Stimulated activated CD8-positive, alpha-beta memory T cell treated with anti-CD3 and anti-CD28 coated beads, Interleukin-12 subunit alpha, Interleukin-12 subunit beta, amount 100 ng/mL, for 24 hours (primary cell): Measurements from ENCODE around the gene WRNIP1.

ENCODE experiments used
- DNase-seq: peaks from one replicate; pipeline ENCODE4 v3.0.0-alpha.2; 2020; ENCODE audit errors: extremely low read depth

The WRNIP1 gene

DNA sequence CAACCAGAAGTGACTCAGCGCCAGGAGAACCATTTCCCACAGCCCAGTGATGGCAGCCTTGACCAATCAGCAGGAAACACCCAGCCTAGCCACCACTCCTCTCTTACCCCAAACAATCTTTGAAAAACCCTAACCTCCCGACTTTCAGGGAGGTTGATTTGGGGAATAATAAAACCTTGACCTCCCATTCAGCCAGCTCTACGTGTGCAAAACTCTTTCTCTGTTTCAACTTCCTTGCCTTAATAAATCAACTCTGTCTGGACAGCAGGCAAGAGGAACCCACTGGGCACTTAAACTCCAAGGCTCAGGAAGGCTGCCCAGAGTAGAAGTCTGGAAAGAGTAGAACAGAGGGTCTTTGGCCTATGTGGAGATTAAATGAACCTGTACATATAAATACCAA lies 41.5 kb downstream of the WRNIP1 start:
- no peak for DNase-seq

DNA sequence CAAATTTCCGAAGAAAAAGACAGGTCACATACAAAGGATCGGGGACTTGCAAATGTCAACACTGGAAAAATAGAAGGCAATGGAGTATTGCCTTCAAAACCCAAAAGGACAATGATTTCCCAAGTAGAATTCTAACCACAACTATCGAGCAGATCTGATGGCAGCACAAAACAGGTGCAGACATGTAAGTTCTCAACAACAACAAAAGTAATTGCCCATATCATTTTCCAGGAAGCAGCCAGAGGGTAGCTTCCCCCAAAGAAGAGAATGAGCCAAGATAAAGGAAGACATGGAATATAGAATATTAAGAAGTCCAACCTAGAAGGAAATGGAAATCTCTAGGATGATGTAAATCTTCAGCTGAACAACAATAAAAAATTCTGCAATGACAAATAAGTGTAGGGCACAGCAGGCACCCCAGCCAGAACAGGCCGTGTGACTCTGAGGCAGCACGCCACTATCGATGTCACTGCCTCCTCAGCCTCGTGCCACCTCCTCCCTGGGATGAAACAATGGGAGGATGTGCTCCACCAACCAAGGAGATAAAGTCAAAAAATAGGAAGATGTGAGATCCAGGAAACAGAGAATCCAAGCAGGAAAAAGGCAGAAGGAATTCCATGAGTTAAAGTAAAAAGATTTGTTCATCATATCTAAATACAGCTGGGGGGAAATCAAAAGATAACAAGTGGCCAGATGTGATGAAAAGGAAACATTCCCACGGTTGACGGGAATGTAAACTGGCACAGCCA lies 42.3 kb downstream of the WRNIP1 start:
- no peak for DNase-seq

DNA sequence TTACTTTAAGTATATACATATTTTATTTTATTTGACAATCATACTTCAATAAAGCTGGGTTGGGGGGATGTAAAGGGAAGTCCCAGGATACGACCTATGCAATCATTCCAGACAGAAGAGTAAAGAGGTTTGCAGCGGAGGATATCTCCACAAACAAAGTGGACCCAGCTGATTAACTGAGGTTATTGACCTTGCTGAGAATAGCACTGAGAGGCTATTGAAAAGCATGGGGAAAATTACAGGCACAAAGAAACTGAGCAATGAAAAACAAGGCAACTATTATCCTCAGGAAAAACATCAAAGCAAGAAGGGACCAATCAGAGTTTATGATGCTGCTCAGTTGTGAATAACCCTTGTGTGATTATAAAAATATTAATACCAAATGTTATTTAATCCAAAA lies 43.8 kb downstream of the WRNIP1 start:
- no peak for DNase-seq

DNA sequence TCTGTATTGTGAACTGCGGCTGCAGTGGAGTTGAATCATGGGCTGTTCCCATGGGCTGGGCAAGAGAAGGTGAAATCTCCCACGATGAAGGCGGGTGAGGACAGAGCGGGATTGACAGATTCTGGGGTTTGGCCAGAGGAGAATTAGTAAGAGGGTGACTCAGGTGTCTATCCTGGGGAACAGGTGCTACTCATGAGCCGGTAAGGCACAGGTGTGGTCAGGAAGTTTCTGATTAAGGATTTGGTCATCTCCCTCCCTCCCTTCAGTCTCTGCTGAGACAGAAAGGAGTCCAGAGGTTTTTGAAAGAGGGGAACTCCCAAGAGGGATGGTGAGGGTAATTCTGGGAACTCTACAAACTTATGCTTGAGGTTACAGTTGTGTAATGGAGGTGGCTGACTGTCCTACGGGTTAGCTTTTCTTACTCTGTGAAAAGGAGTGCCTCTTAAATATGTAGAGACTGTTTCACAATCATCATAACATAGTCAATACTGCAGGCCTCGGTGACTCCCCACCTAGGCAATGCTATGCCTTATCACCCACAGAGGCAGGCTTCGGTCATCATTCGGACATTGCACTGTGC lies 45.0 kb downstream of the WRNIP1 start:
- DNase-seq = no peak

DNA sequence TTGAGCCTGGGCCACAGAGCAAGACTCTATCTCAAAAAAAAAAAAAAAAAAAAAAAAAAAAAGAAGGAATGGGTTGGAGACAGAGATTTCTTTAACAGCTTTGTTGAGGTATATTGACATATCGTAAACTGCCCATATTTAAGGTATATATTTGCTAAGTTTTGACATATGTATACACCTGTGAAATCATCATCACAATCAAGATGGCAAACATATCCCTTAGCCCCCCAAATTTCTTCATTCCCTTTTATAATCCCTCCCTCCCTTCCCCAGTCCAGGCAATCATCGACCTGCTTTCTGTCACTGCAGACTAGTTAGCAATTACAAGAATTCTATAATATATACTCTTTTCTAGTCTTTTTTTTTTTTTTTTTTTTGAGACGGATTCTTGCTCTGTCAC lies 47.5 kb downstream of the WRNIP1 start:
- no peak for DNase-seq

DNA sequence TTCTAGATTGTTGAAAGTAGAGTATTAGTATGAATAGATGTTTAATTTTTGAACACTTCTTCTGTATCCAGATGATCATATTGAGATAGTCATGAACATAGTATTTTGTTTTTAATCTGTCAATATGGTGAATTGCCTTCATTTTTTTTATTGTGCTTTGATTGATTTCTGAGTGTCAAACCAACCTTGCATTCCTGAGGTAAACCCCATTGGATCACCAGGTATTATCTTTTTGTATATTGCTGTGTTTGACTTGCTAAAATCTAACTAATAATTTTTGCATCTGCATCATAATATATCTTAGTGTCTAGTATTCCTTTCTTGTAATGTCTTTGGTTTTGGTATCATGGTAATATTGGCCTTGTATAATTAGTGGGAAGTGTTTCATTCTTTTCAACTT lies 51.0 kb downstream of the WRNIP1 start:
- no peak for DNase-seq

DNA sequence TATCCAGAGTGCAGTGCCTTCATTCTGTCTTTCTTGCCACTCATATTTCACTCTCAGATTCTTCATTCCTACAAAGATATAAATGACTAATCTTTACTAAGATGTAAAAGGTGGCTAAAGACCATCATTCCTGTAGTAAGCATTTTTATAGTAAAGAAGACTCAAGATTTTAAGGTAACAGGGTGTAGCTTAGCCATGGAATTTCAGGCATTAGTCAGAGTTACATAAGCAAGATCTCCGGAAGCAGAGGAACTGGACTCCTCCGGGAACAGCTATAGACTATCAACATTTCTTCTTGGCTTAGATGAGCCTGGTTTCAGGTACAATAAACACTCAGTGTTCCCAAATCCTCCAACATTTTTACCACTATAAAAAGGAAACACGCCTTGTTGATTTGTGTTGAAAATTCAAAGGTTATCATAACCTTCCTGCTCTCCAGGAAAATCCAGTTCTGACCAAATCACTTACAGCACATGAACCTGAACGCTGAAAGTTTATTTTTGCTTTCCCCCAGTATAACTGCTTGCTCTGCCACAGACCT lies 52.8 kb downstream of the WRNIP1 start:
- DNase-seq = no peak

DNA sequence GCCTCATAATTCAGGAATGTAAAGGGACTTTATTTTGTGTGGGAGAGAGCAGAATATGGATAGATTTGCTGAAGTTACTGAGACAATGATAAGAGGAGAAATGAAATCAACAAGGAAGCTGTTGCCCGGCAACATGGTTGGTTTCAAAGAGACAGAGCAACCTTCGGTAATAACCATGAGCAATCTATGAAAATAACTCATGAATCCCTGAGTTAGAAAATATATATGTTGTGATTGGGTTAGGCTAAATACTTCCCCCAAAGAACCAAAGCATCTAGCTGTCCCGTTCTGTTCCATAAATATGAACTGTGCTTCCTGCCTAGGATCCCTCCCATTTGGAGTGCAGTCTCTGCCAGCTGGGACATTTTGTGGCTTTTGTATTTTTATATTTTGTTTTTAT lies 53.4 kb downstream of the WRNIP1 start:
- DNase-seq = no peak

DNA sequence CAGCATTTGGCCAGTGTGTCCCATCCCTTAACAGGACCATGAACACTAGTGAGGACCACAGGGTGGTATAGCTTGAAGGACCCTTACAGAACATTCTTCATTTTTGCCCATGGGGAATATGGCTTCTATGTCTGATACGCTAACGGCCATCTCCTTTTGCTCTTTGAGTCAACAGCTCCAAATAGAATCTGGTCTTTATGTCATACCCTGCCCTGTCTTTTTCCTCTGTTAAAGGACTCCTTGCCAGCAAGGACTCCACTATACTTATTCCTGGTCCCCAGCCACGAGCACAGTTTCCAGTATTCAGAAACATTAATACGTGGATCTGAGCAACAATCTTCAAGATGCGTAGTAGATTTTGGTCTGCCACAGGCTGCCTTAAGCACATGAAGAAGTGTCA lies 53.9 kb downstream of the WRNIP1 start:
- DNase-seq = no peak

DNA sequence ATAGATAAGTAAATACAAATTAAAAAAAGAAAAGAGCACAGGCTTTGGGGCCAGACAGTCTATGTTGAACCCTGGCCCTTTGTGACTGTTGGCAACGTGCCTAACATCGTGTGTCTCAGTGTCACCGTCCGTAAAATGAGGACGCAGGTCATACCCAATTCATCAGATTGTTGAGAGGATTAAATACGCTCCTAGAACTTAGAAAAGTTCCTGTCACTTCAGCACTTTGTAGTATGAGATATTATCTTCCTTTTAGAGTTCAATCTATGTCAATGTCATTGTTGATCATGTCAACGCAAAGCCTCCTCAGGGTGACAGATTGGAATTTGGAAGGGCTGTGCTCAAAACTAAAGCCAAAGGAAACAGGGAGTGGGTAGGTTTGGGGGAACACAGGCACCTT lies 54.8 kb downstream of the WRNIP1 start:
- DNase-seq = no peak

DNA sequence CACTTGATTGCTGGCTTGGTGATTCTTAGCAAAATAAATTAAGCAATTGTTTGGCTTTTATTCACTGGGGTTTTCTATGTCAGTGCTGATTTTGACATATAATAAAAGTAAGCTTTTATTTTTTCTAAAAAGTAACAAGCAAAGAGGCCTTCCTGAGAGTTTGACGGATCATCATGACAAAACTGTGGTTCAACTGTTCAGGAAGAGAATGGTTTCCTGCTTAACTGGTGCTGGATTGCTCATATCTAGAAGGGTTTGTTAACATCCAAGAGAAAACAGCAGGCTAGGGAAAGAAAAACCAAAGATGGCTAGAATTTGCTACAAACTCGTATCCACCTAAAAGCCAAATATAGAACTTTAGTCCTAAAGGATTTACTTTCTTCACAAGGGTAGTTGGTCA lies 55.2 kb downstream of the WRNIP1 start:
- no peak for DNase-seq

DNA sequence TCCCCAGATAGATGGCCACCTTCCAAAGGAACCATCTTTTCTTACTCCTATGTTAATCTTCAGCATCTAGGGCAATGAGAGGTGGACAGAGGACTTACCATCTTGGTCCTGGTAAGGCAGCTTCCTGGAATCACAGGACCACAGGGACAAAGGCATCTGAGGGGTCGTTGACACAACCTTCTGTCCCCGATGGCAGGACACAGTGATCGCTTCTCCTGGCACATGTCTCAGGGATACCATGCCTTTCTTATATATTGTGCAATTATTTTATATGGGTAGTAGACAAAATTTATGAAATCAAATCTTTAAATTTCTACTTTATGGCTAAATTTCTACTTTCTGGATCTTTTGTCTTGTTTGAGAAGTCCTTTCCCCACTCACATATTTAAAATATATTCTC lies 56.4 kb downstream of the WRNIP1 start:
- no peak for DNase-seq

DNA sequence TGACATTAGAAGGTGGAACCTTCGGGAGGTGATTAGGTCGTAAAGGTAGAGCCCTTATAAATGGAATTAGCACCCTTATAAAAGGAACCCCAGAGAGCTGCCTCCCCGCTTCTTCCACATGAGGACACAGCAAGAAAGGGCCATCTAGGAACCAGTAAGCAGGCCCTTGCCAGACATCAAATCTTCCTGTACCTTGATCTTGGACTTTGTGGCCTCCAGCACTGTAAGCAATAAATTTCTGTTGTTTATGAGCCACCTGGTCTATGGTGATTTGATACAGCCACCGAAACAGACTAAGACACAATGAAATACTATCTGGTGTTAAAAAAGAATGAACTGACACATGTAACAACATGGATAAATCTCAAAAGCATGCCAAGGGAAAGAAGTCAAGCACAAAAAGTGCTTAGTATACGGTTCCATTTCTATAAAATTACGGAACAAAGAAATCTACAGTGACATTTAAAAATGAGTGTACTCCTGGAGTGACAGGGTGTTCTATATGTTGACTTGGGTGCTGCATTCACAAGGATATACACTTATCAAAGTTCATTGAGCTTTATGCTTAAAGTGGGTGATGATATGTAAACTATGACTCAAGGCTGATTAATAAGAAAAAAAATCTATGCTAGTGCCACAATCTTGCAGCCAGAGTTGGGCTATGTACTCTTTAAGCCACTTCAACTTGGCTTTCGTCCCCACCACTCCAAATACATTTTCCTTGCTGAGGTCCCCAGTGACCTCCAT lies 58.1 kb downstream of the WRNIP1 start:
- DNase-seq = no peak

DNA sequence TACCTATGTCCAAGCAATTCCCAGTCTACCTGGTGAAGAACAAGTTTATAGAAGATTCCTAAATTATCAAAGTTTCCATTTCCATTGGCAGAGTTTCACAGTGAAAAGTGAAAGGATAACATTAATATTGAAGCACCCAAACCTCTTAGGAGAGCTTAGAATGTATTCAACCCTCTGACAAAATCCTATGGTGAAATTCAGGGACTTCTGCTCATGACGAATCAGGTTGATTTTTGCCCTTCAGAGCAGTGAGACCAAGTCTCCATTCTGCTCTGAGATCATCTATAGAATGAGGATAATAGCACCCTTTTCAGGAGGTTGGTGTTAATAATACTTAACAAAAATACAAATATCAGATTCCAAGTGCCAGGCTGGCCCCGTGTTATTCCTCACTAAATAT lies 60.9 kb downstream of the WRNIP1 start:
- DNase-seq = no peak

DNA sequence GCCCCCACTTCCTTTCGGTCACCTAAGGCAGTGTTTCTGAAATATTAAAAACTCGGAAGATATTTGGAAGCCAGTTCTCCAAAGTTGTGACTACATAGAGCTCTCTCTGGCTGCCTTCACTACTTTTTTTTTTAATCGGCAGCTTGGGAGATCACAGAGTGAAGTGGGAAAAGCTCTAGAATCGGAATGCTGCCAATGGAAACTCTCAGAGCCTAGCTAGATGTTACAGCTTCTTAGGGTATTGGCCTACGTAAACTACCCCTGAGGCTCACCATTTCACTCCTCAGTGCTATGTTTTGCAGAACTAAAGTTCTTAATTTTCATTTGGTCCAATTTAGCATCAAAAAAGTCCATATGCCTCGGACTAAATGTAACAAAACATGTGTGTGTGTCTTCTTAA lies 61.9 kb downstream of the WRNIP1 start:
- DNase-seq = no peak

DNA sequence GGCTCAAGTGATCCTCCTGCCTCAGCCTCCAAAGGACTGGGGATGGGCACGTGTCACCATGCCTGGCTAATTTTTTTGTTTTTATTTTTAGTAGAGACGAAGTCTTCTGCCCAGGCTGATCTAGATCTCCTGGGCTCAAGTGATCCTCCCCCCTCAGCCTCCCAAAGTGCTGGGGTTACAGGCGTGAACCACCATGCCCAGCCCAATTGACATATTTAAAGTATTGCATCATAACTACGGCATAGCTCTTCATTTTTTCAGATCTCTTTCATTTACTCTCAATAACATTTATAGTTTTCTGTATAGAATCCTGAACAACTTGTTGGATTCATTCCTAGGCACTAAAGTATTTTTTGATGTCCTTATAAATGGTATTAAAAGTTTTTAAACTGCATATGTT lies 63.4 kb downstream of the WRNIP1 start:
- no peak for DNase-seq

DNA sequence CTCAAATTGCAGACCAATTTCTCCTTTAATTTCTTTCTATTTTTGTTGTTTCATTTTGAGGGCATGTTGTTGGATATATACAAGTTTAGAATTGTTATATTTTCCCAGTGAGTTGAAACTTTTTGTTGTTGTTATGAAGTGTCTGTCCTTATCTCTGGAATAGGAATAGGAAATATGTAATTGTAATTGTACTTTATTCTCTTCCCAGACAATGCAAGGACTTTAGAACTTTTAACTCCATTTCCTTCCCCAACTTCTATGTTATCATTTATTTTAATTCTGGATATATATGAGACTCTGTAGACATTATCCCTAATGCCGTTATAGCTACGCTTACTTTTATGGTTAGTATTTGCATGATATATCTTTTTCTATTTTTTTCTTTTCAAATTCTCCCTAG lies 64.1 kb downstream of the WRNIP1 start:
- no peak for DNase-seq

DNA sequence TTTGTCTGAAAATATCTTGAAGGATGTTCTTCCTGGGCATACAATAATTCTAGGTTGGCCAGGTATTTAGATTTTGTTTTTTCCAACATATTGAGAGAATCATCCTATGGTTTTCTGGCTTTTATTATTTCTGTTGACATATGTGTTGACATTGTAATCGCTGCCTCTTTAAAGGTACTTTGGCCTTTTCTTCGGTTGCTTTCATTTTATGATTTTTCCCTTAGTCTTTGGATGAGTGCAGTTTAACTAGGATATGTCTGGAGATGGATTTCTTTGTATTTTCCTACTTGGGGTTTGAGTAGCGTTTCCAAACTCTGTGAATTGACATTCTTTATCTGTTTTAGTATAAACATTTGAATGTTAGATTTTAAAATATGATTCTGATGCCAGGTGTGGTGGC lies 65.0 kb downstream of the WRNIP1 start:
- DNase-seq = no peak

DNA sequence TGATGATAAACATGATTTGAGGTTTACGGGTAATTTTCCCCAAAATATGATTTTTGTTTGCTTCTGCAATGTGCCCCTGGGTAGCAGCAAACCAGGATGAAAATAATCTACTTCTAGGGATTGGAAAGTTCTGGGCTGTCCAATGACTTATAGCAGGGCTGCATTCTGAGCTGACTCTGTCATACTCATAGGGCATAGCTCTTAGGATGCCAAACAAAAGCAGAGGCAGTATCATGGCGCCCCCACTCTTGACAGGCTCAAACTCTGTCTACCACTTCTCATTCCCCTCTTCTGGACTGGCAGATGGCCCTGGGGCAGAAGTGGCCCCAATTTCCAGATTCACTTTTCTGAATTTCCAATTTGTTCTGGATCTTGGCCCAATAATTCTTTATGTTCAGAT lies 66.2 kb downstream of the WRNIP1 start:
- no peak for DNase-seq

DNA sequence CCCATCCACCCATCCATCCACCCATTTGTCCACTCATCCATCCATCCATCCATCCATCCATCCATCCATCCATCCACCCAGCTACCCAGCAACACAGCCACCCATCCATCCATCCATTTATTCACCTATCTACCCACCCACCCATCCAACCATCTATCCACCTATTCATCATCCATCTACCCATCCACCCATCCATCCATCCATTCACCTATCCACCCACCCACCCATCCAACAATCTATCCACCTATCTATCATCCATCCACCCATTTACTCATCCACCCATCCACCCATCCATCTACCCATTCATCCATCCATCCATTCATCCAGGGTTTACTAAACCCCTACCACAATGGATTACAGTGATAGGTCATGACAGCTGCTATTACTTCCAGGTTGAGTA lies 69.1 kb downstream of the WRNIP1 start:
- no peak for DNase-seq
